ENCODE measurements around the gene CCDC174.

CCDC174 gene

GRCh38 chr3:14625443-14625842 lies 26.1 kb upstream of the CCDC174 start:
- no peak for DNase-seq (ENCODE audit: low read depth in 2 of 2)

GRCh38 chr3:14627815-14628214 lies 23.7 kb upstream of the CCDC174 start:
- DNase-seq (ENCODE audit: low read depth in 2 of 2) = no peak

- DNase-seq (ENCODE audit: low read depth in 2 of 2) = no peak
These were observed 23.2 kb upstream of the CCDC174 start for GRCh38 chr3:14628406-14628805.

GRCh38 chr3:14630404-14631100 lies 21.0 kb upstream of the CCDC174 start:
- no peak for DNase-seq (ENCODE audit: low read depth in 2 of 2)

GRCh38 chr3:14631101-14631497 lies 20.5 kb upstream of the CCDC174 start:
- DNase-seq (ENCODE audit: low read depth in 2 of 2) = no peak

GRCh38 chr3:14631687-14632441 lies 19.7 kb upstream of the CCDC174 start:
- no peak for DNase-seq (ENCODE audit: low read depth in 2 of 2)

GRCh38 chr3:14632442-14632930 lies 19.1 kb upstream of the CCDC174 start:
- no peak for DNase-seq (ENCODE audit: low read depth in 2 of 2)

- no peak for DNase-seq (ENCODE audit: low read depth in 2 of 2)
These were observed 18.1 kb upstream of the CCDC174 start for GRCh38 chr3:14633417-14633816.

- peak; percentile 27 to 51 for DNase-seq (ENCODE audit: low read depth in 2 of 2)
These were observed 17.6 kb upstream of the CCDC174 start for GRCh38 chr3:14633819-14634424.

- DNase-seq (ENCODE audit: low read depth in 2 of 2) = no peak
These were observed 16.7 kb upstream of the CCDC174 start for GRCh38 chr3:14634763-14635400.

GRCh38 chr3:14636496-14637087 lies 15.0 kb upstream of the CCDC174 start:
- no peak for DNase-seq (ENCODE audit: low read depth in 2 of 2)

GRCh38 chr3:14640157-14640562 lies 11.4 kb upstream of the CCDC174 start:
- DNase-seq (ENCODE audit: low read depth in 2 of 2) = no peak

- DNase-seq (ENCODE audit: low read depth in 2 of 2) = no peak
These were observed 10.8 kb upstream of the CCDC174 start for GRCh38 chr3:14640734-14641133.

GRCh38 chr3:14641346-14641745 lies 10.2 kb upstream of the CCDC174 start:
- DNase-seq (ENCODE audit: low read depth in 2 of 2) = no peak

GRCh38 chr3:14645453-14645852 lies 6.1 kb upstream of the CCDC174 start:
- no peak for DNase-seq (ENCODE audit: low read depth in 2 of 2)

- no peak for DNase-seq (ENCODE audit: low read depth in 2 of 2)
These were observed 5.4 kb upstream of the CCDC174 start for GRCh38 chr3:14646131-14646573.

- DNase-seq (ENCODE audit: low read depth in 2 of 2) = no peak
These were observed 4.8 kb upstream of the CCDC174 start for GRCh38 chr3:14646589-14647413.

GRCh38 chr3:14647976-14648955 lies 3.3 kb upstream of the CCDC174 start:
- no peak for DNase-seq (ENCODE audit: low read depth in 2 of 2)

GRCh38 chr3:14649466-14649865 lies 2.1 kb upstream of the CCDC174 start:
- DNase-seq (ENCODE audit: low read depth in 2 of 2) = no peak

- DNase-seq (ENCODE audit: low read depth in 2 of 2) = no peak
These were observed 1.4 kb upstream of the CCDC174 start for GRCh38 chr3:14650193-14650592.
